IPS-NIHi7 (cell line): ENCODE measurements around the gene SETBP1.

Experiments
- DNase-seq: peaks from one replicate; pipeline ENCODE4 v3.0.0; 2012; ENCODE audit warnings: mixed read lengths; ENCODE audit errors: extremely low spot score

The SETBP1 gene

DNA sequence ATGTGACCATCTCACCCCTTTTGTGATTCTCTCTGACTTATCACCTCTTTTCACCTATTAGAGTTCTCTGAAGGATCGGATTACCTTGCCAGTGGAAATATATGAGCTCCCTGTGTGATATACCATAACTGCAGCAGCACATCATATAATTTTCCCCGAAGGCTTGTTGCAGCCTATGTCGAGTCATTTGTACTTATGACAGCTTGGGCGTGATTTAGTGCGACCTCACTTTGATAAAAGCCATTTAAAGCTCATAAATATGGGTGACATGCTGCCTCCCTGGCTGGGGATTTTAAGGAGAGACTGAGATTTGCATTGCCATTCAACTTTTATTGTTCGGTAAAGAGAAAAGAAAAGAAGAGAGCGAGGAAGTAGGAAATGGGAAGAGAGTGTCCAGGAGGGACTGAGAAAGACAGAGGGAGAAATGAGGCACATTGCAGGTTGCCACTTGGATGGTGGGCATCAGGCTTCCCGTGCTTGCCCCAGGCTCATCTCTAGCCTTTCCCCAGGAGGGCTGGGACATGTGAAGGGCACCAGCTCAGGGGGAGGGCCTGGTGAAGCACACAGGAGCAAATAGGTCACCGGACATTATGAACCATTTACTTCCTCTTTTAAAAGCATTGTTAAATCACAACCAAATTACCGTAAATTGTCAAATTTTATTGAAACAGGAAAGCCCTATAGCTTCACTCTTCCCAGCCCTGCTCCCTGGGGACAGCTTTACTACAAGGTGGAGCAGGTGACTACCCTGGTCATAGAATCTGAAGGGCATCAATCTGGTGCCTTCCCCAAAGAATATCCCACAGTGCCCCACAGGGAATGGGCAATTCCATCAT, 161.3 kb downstream of the SETBP1 start:
- no peak for DNase-seq

DNA sequence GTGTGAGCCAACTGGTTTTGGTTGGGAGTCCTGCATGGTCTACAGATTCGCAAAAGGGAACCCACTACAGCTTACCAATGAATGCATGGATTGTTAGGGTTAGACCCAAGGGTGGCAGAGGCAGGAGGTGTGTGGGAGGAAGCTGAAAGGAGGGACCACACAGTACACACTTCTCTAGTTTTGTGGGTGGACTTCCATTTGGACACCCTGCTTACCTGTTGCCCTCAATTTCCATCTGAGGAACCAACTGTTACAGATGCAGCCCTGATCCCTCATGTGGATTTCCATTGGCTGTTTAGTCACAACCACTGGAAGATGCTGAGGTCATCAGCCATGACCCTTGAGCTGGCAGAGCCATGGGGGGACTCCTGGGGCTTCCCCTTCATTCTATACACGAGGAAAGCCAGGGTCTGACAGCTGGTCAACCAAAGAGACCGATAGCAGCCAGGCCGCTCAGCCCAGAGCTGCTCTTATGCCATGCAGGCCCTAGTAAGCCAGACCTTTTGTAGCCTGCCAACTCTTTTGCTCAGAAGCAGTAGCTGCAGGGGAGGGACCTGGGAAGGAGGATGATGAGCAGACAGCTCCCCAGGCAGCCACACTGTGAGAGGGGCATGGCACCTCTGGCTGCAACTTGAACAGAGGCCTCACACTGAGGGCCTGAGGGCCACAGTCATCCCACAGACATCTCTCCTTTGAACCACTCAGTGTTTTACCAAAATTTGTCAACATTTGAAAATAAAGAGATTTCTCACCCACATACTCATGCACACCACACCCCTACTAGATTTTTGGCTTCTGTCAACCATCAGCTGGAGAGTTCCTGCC, 162.1 kb downstream of the SETBP1 start:
- no peak for DNase-seq

DNA sequence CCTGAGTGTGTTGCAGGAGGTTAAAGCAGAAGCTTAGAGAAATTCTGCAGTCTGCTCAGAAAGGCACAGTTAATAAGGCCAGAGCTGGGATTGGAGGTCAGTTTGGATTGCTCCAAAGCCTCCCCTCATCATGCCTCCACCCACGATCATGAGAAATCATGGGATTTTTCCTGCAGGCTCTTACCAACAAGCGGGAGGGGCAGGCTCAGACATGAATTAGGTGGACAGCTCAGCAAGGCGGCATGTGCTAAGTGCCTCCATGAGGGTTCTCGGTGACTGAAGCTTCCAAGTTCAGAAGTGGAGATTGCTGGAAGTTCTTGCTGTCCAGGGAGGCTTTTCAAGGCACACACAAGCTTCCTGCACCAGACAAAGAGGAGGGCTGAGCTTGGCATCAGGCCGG, 163.8 kb downstream of the SETBP1 start:
- DNase-seq: no peak

DNA sequence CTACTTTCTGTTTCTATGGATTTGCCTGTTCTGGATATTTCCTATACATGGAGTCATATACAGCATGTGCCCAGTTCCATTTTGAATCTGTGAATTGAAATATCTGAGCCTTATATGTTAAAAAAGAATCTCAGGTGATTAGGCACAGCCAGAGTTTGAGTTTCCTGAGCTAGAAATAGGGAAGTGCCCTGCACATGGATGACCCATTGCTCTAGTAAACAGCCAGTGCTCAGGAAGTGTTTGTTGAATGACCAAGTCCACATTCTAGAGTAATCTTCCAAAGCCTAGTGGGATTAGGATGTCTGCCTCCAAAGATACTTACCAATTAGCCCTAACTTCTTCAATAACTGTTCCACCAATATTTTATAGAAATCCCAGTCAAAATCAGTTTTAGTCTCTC, 165.8 kb downstream of the SETBP1 start:
- no peak for DNase-seq

DNA sequence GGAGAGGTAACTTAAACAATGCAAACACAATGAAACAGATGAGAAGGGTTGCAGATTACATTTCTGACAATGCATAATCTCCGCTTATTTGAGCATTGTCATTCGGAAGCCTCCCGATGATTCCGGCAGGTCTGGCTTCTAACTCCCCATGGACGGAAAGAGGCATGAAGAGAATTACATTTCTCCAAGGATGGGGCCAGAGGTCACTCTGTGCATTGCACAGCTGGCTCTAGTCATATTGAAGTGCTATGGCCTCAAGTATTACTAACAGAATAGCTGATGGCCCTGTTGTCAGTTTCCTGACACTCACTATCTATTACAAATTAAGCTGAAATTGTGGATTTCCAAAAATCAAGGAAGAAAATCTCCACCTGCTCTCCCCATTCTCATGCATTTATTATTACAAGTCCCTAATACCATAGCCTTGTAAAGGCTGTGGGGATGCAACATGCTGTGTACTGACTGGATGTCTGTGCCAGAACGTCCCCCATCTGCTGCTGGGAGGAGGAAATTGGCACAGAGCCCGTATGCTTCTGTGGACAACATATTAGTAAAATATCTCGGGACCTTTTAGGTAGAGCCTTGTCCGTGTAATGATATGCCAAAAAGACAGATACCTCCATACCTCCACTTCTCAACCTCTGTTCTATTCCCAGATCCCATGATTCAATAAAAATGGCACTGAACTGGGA, 168.1 kb downstream of the SETBP1 start:
- no peak for DNase-seq

DNA sequence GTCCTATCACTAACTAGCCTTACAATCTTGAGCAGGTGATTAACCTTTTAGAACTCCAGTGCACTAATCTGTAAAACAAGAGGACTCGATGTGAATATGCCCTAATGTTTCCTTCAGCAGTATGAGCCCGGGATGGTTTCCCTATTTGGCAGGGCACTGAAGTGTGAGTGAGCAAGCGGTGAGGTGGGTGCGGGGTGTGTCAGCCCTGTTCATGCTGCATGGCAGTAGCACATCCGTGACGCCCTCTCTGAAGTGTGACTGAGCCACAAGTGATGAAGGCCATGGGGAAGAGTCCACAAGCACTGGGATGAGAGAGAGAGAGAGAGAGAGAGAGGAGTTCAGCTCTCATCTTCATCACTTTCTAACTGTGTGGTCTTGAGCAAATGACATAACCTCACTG, 168.7 kb downstream of the SETBP1 start:
- no peak for DNase-seq

DNA sequence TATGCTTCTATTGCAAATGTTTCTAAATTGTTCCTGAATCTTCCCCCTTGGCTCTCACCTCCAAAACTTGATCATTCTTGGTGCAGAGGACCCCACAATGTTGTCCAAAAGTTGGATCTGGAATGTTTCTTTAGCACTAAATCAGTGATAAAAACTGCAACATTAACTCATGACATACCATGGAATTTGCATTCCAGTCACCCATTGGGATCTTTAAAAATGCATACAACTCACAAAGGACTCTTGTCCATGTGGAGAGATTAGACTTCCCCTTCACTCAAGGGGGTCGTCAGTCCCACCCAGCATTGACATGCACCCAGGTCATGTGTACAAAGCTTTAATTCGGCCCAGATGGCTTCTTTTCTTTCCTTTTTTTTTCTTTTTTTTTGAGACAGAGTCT, 169.3 kb downstream of the SETBP1 start:
- no peak for DNase-seq

DNA sequence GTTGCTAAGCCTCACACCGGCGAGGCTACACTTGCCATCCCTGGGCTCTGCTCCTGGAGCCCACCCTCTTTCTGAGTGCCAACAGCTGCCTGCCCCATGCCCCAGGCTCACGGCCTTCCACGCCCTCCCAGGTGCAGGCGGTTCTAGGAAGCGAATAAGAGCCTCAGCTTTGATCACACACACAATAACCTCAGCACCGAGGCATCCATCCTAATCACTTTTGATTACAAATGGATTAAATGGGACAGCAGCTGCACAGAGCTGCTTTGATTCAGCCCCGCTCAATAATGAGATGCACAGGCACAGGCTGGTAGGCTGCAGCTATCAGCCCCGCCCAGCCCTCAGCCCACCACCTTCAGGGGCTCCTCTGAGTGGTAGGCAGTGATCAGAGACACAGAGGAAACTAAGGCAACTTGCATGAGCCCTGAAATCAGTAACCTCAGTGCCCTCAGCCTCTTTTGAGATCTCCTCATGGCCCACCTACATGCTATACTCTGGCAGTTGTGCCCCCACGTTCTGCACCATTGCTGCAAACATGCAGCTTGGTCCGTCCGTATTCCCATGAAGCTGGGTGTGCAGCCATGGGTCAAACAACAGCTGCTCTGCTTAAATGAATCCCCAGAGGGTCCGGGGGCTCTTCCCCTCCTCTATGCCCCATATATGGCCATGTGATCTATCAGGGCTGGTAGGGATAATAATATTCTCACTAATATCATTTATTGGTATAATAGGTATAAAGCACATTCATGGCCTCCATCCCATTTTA, 171.4 kb downstream of the SETBP1 start:
- no peak for DNase-seq

DNA sequence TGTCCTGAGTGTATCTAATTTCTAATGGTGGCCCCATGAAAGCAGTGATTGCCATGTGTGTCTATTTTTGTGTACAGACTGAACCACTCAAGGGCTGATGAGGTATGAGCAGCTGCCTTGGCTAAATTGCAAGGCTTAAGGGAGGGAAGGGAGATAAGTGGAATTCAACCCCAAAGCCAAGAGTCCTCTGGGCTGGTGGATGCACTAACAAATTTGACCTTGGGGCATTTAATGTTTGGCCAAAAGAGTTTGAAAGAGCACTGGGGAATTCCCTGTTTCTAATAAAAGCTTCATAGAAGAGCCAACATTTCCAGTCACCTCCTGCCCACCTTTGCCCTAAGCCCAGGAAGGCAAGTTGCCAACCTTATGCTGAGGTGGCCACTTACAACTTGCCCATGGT, 172.1 kb downstream of the SETBP1 start:
- no peak for DNase-seq

DNA sequence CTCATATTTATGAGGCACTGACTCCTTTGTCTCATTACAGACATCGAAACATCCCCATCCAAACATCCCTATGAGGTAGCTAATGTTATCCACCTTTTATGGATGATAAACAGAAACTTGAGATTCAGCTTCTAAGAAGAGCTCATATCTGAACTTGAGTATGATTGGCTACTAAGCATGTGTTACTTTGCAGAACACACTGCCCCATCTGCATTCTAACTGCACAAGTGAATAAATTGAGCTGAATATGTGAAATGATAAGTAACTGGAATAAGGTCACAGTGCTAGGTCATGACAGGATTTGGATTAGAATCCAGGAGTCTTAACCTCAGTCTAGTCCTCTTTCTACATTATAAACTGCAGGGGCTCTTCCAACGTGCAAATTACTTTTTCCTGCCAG, 172.7 kb downstream of the SETBP1 start:
- no peak for DNase-seq

DNA sequence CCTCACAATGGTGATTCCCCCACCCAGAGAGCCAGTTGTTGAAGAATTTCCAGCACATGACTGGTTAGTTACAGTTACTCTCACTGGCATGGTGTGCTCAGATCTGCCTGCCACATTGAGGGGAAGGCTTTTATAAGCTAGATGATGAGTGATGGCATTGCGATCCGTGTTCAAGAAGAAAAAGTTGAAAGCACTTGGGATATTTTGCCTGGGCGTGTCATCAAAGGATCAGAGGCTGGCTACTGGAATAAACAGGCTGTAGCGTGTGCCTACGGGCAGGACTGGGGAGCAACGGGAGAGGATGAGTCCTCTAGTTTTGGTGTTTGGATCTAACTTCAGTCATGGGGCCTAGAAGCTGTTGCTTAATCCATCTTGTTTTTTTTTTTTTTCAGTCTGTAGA, 175.0 kb downstream of the SETBP1 start:
- no peak for DNase-seq

DNA sequence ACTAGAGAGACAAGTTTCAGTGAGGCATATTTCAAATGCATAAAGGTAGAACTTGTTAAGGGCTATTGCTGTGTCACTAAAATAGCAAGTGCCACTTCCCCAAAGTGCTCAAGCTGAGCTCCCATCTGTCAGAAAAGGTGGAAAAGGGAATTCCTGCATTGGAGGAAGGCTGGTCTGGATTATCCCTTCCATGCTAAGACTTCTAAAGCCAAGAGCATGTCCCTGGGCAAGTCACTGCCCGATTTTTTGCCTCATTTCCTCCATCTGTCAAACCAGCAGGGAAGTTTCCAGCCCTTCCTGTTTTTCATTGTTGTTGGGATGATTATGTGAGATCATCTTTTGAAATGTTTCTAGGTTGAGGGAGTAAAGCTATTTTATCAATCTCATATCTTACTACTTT, 175.5 kb downstream of the SETBP1 start:
- DNase-seq: no peak

DNA sequence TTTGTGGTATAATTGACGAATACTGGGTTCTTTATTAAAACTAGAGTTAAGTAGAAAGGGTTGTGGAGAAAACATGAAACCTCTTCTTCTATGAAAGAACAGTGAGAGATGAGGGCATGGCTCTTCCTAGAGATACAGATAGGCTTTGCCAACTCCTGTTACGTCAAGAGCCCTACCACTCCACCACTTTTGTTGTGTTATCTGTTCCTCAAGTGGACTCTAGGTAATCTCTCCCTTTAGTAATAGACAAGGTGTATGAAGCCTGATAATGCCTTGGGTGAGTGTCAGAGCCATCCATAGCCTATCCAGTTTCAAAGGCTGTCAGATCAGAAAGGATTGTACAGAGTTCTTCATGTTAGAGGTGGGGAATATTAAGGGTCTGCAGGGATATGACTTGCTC, 176.4 kb downstream of the SETBP1 start:
- no peak for DNase-seq

DNA sequence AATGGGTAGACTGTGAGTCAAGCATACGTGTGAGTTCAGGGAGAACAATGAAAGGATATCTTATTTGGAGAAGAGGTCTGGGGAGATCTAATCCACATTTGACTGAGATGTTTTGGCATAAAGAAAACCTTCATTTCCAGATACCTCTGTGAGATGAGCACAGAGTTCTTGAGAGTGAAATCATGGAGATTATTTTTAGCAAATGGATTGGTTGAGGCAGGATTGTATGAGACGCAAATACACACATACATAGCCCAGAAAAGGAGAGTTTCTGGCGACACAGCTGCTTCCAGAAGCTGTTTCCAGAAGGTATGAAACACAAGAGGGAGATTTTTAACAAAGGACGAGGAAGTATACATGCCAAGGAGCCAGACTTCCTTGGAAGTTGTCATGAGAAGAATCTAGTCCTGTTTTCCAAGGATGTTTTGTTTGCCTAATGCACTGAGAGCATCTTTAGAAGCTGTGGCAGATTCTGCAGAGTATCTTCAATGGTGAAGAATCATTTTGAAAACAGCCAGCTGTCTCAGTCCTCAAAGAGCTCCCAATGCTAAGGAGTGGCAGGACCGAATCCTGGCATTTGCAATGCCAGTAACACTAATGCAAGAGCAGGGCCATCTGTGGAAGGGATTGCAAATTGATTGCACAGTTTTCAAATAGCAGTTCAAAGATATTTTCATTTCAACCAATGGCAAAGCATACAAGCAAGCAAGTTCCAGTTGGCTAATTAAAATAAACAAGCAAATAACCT, 177.2 kb downstream of the SETBP1 start:
- DNase-seq: no peak

DNA sequence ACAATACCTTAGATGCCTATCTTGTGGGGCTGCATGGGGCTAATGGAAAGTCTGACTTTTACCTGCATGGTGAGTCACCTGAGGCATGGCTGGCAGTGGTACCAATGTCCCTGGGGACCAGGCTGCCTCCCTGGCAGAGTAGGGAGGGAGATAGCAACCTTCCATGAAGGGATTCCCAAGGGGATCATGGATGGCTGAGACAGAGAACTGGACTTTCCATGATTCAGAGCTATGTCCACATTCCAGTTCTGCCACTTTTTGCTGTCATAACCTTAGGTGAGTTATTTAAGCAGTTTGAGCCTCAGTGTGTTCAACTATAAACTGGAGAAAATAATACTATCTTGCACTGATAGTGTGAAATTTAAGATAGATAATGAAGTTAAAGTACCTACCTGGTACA, 178.6 kb downstream of the SETBP1 start:
- no peak for DNase-seq

DNA sequence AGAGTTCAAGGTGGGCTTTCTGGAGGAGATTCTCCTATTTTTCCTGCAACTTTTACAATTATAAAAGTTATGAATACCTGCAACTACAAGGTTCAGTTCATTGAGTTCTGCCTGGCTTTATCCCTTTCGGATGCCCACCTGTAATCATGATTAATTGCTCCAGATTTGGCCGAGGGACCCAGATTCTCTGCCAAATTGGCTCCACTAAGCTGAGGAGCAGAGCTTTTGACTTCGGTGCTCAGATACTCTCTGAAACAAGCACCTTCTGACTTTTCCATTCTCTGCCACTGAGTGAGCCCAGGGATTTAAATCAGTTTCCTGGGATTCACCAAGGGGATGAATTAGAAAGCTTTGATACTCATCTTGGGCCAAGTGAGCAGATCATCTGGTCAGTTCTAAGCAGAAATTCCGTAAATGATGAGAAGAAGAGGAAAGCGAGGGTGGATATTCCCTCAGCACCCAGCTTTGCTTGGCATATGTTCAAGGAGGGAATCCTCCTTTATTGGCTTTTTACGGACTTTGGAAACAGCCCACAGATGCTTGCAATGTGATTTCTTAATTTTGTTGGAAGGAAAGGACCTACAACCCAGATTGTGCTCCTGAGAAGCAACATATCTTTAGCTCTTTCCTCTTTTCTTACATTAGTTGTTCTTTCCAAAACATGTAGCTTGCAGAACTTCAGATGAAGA, 179.2 kb downstream of the SETBP1 start:
- DNase-seq: no peak

DNA sequence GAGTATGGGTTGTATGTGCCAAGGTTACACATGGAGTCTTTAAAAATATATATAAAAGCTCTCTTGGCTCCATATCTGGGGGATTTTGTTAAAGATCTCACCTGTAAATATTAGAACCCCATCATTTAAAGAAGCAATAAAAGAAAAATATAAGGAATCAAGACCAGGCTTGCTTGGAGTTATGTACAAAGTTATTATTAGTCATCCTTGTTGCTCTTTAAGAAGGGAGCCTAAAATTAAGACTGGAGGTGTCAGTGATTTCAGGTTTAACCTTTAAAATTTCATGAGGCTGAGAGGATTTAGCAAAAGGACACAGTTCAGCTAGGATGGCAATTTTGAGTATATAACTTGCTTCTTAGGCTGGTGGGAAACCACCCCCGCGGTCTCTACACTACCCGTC, 181.4 kb downstream of the SETBP1 start:
- no peak for DNase-seq

DNA sequence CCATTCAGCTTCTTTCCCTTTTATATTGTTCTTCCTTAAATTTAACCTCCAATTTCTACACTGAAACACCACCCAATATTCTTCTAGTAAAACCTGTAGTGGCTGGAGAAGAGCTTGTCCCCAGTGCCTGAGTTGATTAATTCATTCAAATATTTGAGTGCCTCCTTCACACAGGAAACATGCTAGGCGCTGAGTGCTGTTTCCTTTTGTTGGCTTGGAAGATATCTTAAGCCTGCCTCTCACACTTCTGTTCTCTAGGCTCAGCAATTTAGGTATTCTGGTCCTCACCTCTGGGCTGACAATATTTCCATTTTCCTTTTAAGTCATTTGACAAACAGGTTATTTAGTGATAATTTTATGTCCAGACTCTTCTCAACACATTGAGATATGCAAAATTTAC, 185.4 kb downstream of the SETBP1 start:
- DNase-seq: no peak

DNA sequence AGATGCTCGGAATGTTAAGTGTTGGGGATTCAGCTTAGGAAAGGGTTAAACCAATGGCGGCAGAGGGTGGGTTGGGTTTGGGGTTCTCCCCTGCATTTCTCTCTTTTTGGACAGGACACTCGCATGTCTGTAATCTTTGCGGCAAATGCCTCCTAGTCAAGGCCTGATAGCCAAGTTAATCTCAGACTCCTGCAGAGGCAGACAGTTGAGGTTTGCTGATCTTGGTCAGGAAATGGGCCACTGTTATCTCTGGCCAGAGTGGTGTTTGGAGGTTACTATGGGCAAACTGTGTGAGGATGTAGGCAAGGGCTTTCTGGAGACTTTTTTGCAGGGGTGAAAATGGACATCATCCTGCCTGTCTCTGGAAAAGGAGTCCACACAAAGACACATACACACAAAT, 188.8 kb downstream of the SETBP1 start:
- no peak for DNase-seq
